IMR-90 (cell line): Measurements from ENCODE around the gene ZBTB1. TPM values are rescaled to one million over a fixed set of nuclear protein-coding genes. Genes with fewer than 3 reads are reported as not detected.

Experiments used
- ATAC-seq: fragments of 200-7000 bp; cut with Tn5 transposase; 2 replicates; pipeline ENCODE4 v1.9.1; 2020; ENCODE audit warnings: low read depth, mild to moderate bottlenecking, moderate library complexity
- BruUV-seq: library from RNA; stranded (reverse); fragments of 400-500 nt; replicated peaks from 2 replicates; lab custom pipeline; 2021; lab: Mats Ljungman, UMichigan
- CTCF ChIA-PET: fragments of 300-600 bp; formaldehyde crosslinking; extraction: SDS; loops from one replicate; lab custom pipeline; 2021; ENCODE audit warnings: antibody characterized with exemption; lab: Yijun Ruan, JAX
- POLR2A ChIA-PET: fragments of 300-600 bp; sonication (Branson Sonifier 250); formaldehyde crosslinking; loops from one replicate; lab custom pipeline; 2022; ENCODE audit warnings: antibody characterized with exemption; ENCODE audit not compliant: unreplicated experiment; lab: Charles Lee
- DNase-seq: peaks from one replicate; pipeline ENCODE4 v3.0.0; 2013
- H2AFZ ChIP-seq: replicated peaks from 2 replicates; pipeline ENCODE3; 2013; ENCODE audit warnings: low read length, mild to moderate bottlenecking; ENCODE audit not compliant: poor library complexity
- H2AK5ac ChIP-seq: 2 replicates; pipeline ENCODE4 v1.6.1; 2013; ENCODE audit warnings: low read depth, low read length, inconsistent platforms
- H2AK9ac ChIP-seq: replicated peaks from 2 replicates; pipeline ENCODE3; 2013; ENCODE audit warnings: mild to moderate bottlenecking, low read depth, low read length, moderate library complexity; ENCODE audit not compliant: poor library complexity
- H2BK120ac ChIP-seq: 2 replicates; pipeline ENCODE4 v1.6.1; 2013; ENCODE audit warnings: low read depth, low read length, inconsistent platforms
- H2BK15ac ChIP-seq: 3 replicates; pipeline ENCODE4 v1.6.1; 2013; ENCODE audit warnings: low read depth, low read length, inconsistent platforms
- H2BK20ac ChIP-seq: 2 replicates; pipeline ENCODE4 v1.6.1; 2013; ENCODE audit warnings: low read depth, mild to moderate bottlenecking, inconsistent platforms, low read length, moderate library complexity
- H2BK5ac ChIP-seq: 2 replicates; pipeline ENCODE4 v1.6.1; 2013; ENCODE audit warnings: mild to moderate bottlenecking, low read depth, low read length, inconsistent platforms; ENCODE audit not compliant: poor library complexity, severe bottlenecking
- H3K14ac ChIP-seq: replicated peaks from 2 replicates; pipeline ENCODE4 v1.6.1; 2013; ENCODE audit warnings: low read depth, low read length, inconsistent platforms
- H3K18ac ChIP-seq: 2 replicates; pipeline ENCODE4 v1.6.1; 2013; ENCODE audit warnings: low read depth, low read length, control low read depth
- H3K23ac ChIP-seq: 2 replicates; pipeline ENCODE4 v1.6.1; 2013; ENCODE audit warnings: low read depth, low read length, inconsistent platforms
- H3K27ac ChIP-seq: 2 replicates; pipeline ENCODE4 v1.5.1; 2013; ENCODE audit warnings: mild to moderate bottlenecking, control low read depth, low read length; ENCODE audit not compliant: insufficient read depth
- H3K27me3 ChIP-seq: 2 replicates; pipeline ENCODE4 v1.6.1; 2013; ENCODE audit warnings: low read length; ENCODE audit not compliant: control insufficient read depth, insufficient read depth
- H3K36me3 ChIP-seq: 2 replicates; pipeline ENCODE4 v1.6.1; 2013; ENCODE audit warnings: low read length, mixed read lengths; ENCODE audit not compliant: control insufficient read depth, insufficient read depth
- H3K4ac ChIP-seq: 2 replicates; pipeline ENCODE4 v1.6.1; 2013; ENCODE audit warnings: low read depth, low read length, inconsistent platforms
- H3K4me1 ChIP-seq: 2 replicates; pipeline ENCODE4 v1.6.1; 2013; ENCODE audit warnings: low read length, mixed read lengths; ENCODE audit not compliant: control insufficient read depth, insufficient read depth
- H3K4me2 ChIP-seq: 2 replicates; pipeline ENCODE4 v1.6.1; 2013; ENCODE audit warnings: low read depth, mild to moderate bottlenecking, control low read depth, low read length, moderate library complexity
- H3K4me3 ChIP-seq: 2 replicates; pipeline ENCODE4 v1.5.1; 2013; ENCODE audit warnings: low read depth, mild to moderate bottlenecking, control low read depth, low read length, moderate library complexity; ENCODE audit not compliant: insufficient read depth
- H3K56ac ChIP-seq: 2 replicates; pipeline ENCODE4 v1.6.1; 2013; ENCODE audit warnings: low read length, inconsistent platforms; ENCODE audit not compliant: insufficient read depth; ENCODE audit errors: extremely low read depth
- H3K79me1 ChIP-seq, 2 experiments: 2 replicates each; pipeline ENCODE4 v1.6.1; 2013; ENCODE audit warnings: low read length in 2 of 2, inconsistent platforms in 1 of 2, low read depth in 1 of 2
- H3K9ac ChIP-seq: 2 replicates; pipeline ENCODE4 v1.6.1; 2013; ENCODE audit warnings: low read depth, low read length, control low read depth
- H3K9me1 ChIP-seq: 2 replicates; pipeline ENCODE4 v1.6.1; 2013; ENCODE audit warnings: low read length, inconsistent platforms; ENCODE audit not compliant: insufficient read depth
- H3K9me3 ChIP-seq: 2 replicates; pipeline ENCODE4 v1.6.1; 2013; ENCODE audit warnings: low read length; ENCODE audit not compliant: control insufficient read depth, insufficient read depth
- H4K20me1 ChIP-seq: 2 replicates; pipeline ENCODE4 v1.6.1; 2013; ENCODE audit warnings: low read length, inconsistent platforms; ENCODE audit not compliant: insufficient read depth
- H4K5ac ChIP-seq: 2 replicates; pipeline ENCODE4 v1.6.1; 2013; ENCODE audit warnings: mild to moderate bottlenecking, low read depth, low read length, control low read depth
- H4K8ac ChIP-seq, 2 experiments: 2 replicates each; pipeline ENCODE4 v1.6.1; 2013; ENCODE audit warnings: low read depth in 2 of 2, low read length in 2 of 2, control low read depth in 1 of 2, inconsistent platforms in 1 of 2
- H4K91ac ChIP-seq: 2 replicates; pipeline ENCODE4 v1.6.1; 2013; ENCODE audit warnings: low read depth, low read length, inconsistent platforms; ENCODE audit not compliant: insufficient read depth
- BHLHE40 ChIP-seq: fragments of 150-350 bp; IDR thresholded peaks from 2 replicates; pipeline ENCODE4 v1.6.1; 2016; ENCODE audit warnings: mild to moderate bottlenecking, low read depth, low read length
- CEBPB ChIP-seq: IDR thresholded peaks from 2 replicates; pipeline ENCODE4 v1.6.1; 2012; ENCODE audit warnings: low read depth, low read length, improper control_type of control experiment
- MAZ ChIP-seq: IDR thresholded peaks from 2 replicates; pipeline ENCODE4 v1.6.1; 2012; ENCODE audit warnings: low read depth, mild to moderate bottlenecking, low read length, improper control_type of control experiment, moderate library complexity, borderline replicate concordance
- RCOR1 ChIP-seq: IDR thresholded peaks from 2 replicates; pipeline ENCODE4 v1.6.1; 2012; ENCODE audit warnings: mild to moderate bottlenecking, low read length, improper control_type of control experiment; ENCODE audit not compliant: insufficient replicate concordance
- RFX5 ChIP-seq: IDR thresholded peaks from 2 replicates; pipeline ENCODE4 v1.8.0; 2012; ENCODE audit warnings: low read depth, mild to moderate bottlenecking, low read length, moderate library complexity
- whole genome bisulfite sequencing, 2 experiments: methylation state at CpG; one replicate each; pipeline versions ENCODE4 v1.1.5 to v1.1.7; 2013; ENCODE audit warnings: missing lambda C conversion rate in 2 of 2; ENCODE audit not compliant: insufficient read length in 1 of 2; ENCODE audit errors: extremely low coverage in 2 of 2; 5-methylcytosine and 5-hydroxymethylcytosine counted together
- dilution Hi-C: fragments of 300-500 bp; cut with HindIII; formaldehyde crosslinking; loops from one replicate; pipeline ENCODE4 v1.14.3; 2018; ENCODE audit warnings: low sequenced_read_pairs; ENCODE audit not compliant: unreplicated experiment
- in situ Hi-C: fragments of 300-500 bp; cut with MboI; formaldehyde crosslinking; loops from 3 replicates; pipeline ENCODE4 v1.14.3; 2019; ENCODE audit warnings: low sequenced_read_pairs, inconsistent platforms, mixed read lengths
- intact Hi-C: fragments of 100-400 bp; cut with micrococcal nuclease; formaldehyde crosslinking; loops from 2 replicates; pipeline ENCODE4 v1.10.0; 2022
- polyA plus RNA-seq, 3 experiments: library from polyadenylated mRNA; depleted of rRNA; stranded (reverse); fragments of >200 nt; gene quantifications; 2 replicates each; pipeline ENCODE4 v1.2.3, GENCODE V29; 2012; ENCODE audit warnings: low replicate concordance in 1 of 3
- total RNA-seq: library from RNA; depleted of rRNA; stranded (reverse); fragments of >200 nt; gene quantifications from 2 replicates; pipeline ENCODE4 v1.2.3, GENCODE V29; 2012

The ZBTB1 gene
- total and polyA plus RNA-seq, 2 of the 4 experiments (the other 2 are of a cell fraction) = 19.0 to 37.3 TPM

DNA sequence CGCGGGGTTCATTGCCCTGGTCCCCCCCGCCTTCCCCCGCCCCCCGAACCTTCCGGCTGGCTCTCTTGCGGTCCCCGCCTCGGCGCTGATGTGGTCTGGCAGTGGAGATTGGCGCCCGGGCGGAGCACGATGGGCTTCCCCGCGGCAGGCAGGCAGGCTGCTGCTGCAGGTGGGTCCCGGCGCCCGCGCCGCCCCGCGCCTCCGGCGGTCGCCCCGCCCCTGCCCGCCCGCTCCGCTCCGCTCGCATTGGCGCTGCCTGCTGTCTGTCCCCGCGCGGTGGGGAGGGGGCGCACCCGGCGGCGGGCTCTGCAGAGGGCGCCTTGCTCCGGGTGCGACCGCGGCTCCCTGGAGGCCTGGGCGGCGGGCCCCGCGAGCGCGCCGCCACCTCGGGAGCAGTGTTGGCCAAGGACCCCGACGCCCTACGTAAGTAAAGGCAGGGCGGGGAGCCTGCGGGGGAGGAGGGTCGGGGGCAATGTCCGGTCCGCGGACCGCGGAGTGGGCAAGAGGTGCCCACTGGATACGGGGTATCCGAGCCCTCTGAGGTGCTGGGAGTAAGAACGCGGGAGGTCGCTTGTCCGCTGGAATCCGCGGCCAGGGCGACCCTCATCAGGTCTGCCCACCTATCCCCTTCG lies 39.3 kb upstream of the ZBTB1 start, which contains the start of gene AKAP5:
AKAP5 (plus strand) TSS at position 309 of the 632 bp plus-strand sequence. CDS start 2,896 bp downstream, outside the sequence.
- Histone ChIP-seq H3K27me3 (no peaks in the 10 kb centered on the region), H3K9me1 (no peaks in the 10 kb centered on the region), H3K27ac (peak within 1 kb of the TSS; percentile 5; the same call in 1 of the 2 replicates), H3K14ac (no peak within 1 kb of the TSS; the same call in none of the 2 replicates), H3K9ac (peak within 1 kb of the TSS; percentile 34), H3K4me1 (no peaks in the 10 kb centered on the region; the same call in 1 of the 2 replicates), H3K4ac (no peak within 1 kb of the TSS), H2AK9ac (no peak within 1 kb of the TSS), H2BK120ac (no peak within 1 kb of the TSS), H3K79me1 (no peaks in the 10 kb centered on the region), H2BK15ac (no peak within 1 kb of the TSS), H4K91ac (no peak within 1 kb of the TSS), H3K4me2 (peak within 1 kb of the TSS; percentile 83), H2BK20ac (no peak within 1 kb of the TSS), H3K36me3 (no peaks in the 10 kb centered on the region), H2BK5ac (no peak within 1 kb of the TSS), H4K5ac (no peak within 1 kb of the TSS; the same call in 1 of the 2 replicates), H4K8ac (no peak within 1 kb of the TSS; a peak in 1 of 4 replicates), H2AK5ac (no peak within 1 kb of the TSS), H3K23ac (peak within 1 kb of the TSS; percentile 50), H4K20me1 (no peaks in the 10 kb centered on the region), H3K18ac (no peak within 1 kb of the TSS), H2AFZ (peak within 1 kb of the TSS; percentile 72), H3K9me3 (no peaks in the 10 kb centered on the region), H3K56ac (no peak within 1 kb of the TSS), H3K4me3 (peak within 1 kb of the TSS; percentile 70)
- ChIA-PET POLR2A (interaction anchor here (0.5 kb wide), 2 partner anchors 363 to 1048 kb away, joined by 4 to 10 read pairs; no protein-coding TSS in a partner anchor), CTCF (interaction anchor here (0.6 to 1.3 kb wide), 3 partner anchors 10 to 38 kb away, joined by 3 to 6 read pairs (median 4); no protein-coding TSS in a partner anchor)
- peak; percentile 94 for ATAC-seq
- DNase-seq = peak; percentile 11
- 0% methylated on average over 21 of the region's 74 CpGs; no CpG with 5 or more reads in 1 of the 2 experiments for WGBS, 2 experiments
- intact Hi-C loops = no loop called here
- BruUV-seq = no TSS peak
- dilution Hi-C loops = no loop called here
- in situ Hi-C loops = no loop called here
- TF ChIP-seq MAZ (peak; percentile 52; the same call in 1 of the 2 replicates), RFX5 (no peak), CEBPB (no peak), RCOR1 (no peak), BHLHE40 (no peak)
